ENCODE results near the gene CHODL.

Gene CHODL

DNA sequence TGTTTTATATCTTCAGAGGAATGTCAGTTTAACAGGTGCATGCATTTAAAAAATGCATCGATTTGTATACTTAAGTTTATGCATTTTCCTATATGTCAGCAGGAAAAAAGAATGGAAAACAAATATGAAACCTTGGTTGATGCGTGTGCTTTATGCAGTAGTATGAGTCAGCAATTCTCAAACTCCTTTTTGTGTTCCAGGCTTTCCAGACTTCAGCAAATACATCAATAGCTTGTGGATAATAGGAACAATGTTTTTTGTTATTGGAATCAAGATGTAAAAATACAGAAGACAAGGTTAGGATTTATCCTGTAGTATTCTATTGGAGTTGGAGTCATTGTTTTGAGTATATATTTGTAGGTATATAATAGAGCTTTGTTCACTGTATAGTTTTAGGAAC, 45.2 kb downstream of the CHODL start:
- DNase-seq (ENCODE audit: low spot score), result no peak

DNA sequence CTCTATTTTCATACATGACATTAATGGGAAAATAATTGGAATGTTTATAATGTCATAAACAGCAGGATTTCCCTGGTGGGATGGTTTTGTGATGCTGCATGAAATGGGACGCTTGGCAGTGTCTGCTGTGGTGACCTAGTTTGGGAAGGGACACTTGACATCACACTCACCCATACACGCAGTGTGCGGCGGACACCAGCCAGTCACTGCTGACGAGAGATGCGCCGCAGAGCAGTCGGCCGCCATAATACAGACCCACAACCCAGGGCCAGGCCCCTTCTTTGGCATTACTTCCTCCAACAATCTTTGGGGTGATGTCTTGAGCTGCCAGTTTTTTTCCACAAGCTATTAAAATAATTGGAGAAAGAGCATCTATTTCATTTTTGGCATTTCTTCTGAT, 49.5 kb downstream of the CHODL start:
- DNase-seq (ENCODE audit: low spot score), result no peak

DNA sequence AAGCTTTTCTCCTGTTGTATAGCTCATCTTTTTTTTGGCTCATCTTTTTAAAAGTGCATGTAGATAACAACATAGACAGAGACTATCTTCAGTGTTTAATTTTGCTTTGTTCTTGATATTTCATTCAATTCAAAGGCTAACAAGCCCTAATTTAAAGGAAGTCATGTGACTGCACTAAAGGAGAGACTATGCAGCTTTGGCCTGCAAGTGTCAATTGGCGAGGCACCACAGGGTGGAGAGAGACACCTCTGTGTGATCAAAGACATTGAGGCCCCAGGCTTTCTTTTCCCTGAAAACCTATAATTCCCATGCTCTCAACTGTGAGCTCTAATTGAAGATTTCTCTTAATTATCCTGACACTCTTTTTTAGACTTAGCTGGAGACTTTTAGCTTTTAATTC, 53.6 kb downstream of the CHODL start:
- DNase-seq (ENCODE audit: low spot score), result no peak

Data from CD4-positive, alpha-beta T cell treated with Interleukin-15 for 4 hours (primary cell).